Left ventricle myocardium inferior (tissue), 1 donor: ENCODE data around the gene MAP6D1. TPM values are rescaled to one million over a fixed set of nuclear protein-coding genes. Genes with fewer than 3 reads are reported as not detected.

Source experiments
- DNase-seq: peaks from one replicate; pipeline ENCODE4 v3.0.0-alpha.2; 2020
- H3K27ac ChIP-seq: fragments of 200-600 bp; replicated peaks from 2 replicates; pipeline ENCODE4 v1.8.0; 2021
- H3K27me3 ChIP-seq: fragments of 200-600 bp; 2 replicates; pipeline ENCODE4 v1.8.0; 2021; ENCODE audit warnings: low read depth
- H3K36me3 ChIP-seq: fragments of 200-600 bp; 2 replicates; pipeline ENCODE4 v1.8.0; 2021
- H3K4me1 ChIP-seq: fragments of 200-600 bp; 2 replicates; pipeline ENCODE4 v1.8.0; 2021
- H3K4me3 ChIP-seq: fragments of 200-600 bp; 2 replicates; pipeline ENCODE4 v1.8.0; 2021; ENCODE audit warnings: mild to moderate bottlenecking, moderate library complexity
- H3K9me3 ChIP-seq: fragments of 200-600 bp; replicated peaks from 2 replicates; pipeline ENCODE4 v1.8.0; 2021
- intact Hi-C: fragments of 100-400 bp; cut with micrococcal nuclease; formaldehyde crosslinking; loops from one replicate; pipeline ENCODE4 v1.11.0; 2022
- total RNA-seq: library from RNA; stranded (reverse); fragmentation: NEBNext Ultra II Directional; extraction: Animal tissue kit (Norgen Biotek cat#: 25700); gene quantifications from one replicate; pipeline ENCODE4 v1.2.1, GENCODE V29; 2021
- TF ChIP-seq, protein P1 (sequence below): fragments of 200-600 bp; IDR thresholded peaks from 2 replicates; pipeline ENCODE4 v1.8.0; 2021; ENCODE audit warnings: antibody characterized with exemption, mild to moderate bottlenecking, borderline replicate concordance
- donor health status: DM: no; HTN: yes; CAD: no; lungs with severe emphysema.

The MAP6D1 gene
- total RNA-seq, 1 donor from 2014 or later: 2.4 TPM

- intact Hi-C loops: loop anchor here (5.0 kb wide), 1 partner anchor 299 kb away; no protein-coding TSS in a partner anchor
- TF ChIP-seq, protein P1, sequence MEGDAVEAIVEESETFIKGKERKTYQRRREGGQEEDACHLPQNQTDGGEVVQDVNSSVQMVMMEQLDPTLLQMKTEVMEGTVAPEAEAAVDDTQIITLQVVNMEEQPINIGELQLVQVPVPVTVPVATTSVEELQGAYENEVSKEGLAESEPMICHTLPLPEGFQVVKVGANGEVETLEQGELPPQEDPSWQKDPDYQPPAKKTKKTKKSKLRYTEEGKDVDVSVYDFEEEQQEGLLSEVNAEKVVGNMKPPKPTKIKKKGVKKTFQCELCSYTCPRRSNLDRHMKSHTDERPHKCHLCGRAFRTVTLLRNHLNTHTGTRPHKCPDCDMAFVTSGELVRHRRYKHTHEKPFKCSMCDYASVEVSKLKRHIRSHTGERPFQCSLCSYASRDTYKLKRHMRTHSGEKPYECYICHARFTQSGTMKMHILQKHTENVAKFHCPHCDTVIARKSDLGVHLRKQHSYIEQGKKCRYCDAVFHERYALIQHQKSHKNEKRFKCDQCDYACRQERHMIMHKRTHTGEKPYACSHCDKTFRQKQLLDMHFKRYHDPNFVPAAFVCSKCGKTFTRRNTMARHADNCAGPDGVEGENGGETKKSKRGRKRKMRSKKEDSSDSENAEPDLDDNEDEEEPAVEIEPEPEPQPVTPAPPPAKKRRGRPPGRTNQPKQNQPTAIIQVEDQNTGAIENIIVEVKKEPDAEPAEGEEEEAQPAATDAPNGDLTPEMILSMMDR: no peak
- no peaks in the 10 kb centered on the region for H3K9me3 ChIP-seq
- no peak overlapping the region for H3K4me3 ChIP-seq
- peaks cover 22% of the 10 kb centered on the region for H3K4me1 ChIP-seq
- H3K27me3 ChIP-seq: no peaks in the 10 kb centered on the region
- DNase-seq: no peak
- H3K27ac ChIP-seq: peak overlapping the region; percentile 42
- H3K36me3 ChIP-seq: peaks cover 44% of the 10 kb centered on the region
Measured at GRCh38 chr3:183766107-183766506, 59.3 kb downstream of the MAP6D1 start.

Other genes with a start within 250 kb of the MAP6D1 start
- 217 TPM for gene KLHL24, start 190.0 kb downstream of the MAP6D1 start, total RNA-seq
- 10.7 TPM for gene YEATS2, start 127.8 kb downstream of the MAP6D1 start, total RNA-seq
- 52.8 TPM for gene PARL, start 59.3 kb upstream of the MAP6D1 start, total RNA-seq
- 49.4 TPM for gene ABCC5, start 192.3 kb upstream of the MAP6D1 start, total RNA-seq
- not detected for gene HTR3D, start 206.2 kb upstream of the MAP6D1 start, total RNA-seq
- gene HTR3C, start 227.5 kb upstream of the MAP6D1 start, total RNA-seq: not detected